ENCODE measurements around the gene CEP170.
"Not testable (repeated sequence)": the region's sequence is repeated elsewhere in the genome, so short reads cannot be mapped to it uniquely, and the experiment has no call there.

DNA sequence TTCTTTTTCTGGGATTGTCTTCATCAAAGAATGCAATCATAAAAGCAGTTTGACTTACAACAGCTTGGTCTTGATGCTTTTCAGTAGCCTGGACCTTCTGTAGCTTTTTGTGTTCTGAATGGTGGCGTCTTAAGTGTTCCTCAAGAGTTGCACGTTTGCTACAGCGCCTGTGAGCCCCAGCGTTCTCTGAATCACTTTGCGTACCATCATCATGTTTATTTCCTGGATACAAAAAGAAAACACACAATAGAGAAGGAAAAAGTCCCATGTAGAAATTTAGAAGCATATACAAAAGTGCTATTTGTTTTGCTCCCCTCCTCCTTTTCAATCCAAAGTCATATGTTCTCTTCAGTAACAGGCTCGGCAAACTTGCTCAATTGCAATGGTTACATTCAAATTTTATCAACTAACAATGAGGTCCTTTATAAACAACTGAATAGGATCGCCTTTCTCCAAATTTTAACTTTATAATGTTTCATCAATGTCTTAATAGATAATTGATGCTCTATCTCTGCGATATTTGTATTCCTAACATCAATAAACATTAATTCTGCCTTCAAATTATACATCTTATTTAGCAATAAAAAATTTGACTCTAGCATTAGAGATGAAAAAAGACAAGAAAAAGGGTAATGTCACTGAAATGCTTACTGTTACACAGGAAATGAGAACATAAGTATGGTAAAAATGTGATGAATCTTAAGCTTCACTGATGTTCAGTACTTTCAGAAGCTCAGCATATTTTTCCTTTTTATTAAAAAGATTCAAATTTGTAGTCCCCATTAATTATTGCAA is 68.7 kb downstream of the CEP170 start:
- TF ChIP-seq EZH2 (IDR thresholded peaks at IDR 0.05; ENCODE audit: borderline replicate concordance): not testable (repeated sequence)
- TF ChIP-seq, protein P1, sequence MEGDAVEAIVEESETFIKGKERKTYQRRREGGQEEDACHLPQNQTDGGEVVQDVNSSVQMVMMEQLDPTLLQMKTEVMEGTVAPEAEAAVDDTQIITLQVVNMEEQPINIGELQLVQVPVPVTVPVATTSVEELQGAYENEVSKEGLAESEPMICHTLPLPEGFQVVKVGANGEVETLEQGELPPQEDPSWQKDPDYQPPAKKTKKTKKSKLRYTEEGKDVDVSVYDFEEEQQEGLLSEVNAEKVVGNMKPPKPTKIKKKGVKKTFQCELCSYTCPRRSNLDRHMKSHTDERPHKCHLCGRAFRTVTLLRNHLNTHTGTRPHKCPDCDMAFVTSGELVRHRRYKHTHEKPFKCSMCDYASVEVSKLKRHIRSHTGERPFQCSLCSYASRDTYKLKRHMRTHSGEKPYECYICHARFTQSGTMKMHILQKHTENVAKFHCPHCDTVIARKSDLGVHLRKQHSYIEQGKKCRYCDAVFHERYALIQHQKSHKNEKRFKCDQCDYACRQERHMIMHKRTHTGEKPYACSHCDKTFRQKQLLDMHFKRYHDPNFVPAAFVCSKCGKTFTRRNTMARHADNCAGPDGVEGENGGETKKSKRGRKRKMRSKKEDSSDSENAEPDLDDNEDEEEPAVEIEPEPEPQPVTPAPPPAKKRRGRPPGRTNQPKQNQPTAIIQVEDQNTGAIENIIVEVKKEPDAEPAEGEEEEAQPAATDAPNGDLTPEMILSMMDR (IDR thresholded peaks at IDR 0.05; ENCODE audit: poor library complexity): not testable (repeated sequence)
